Sigmoid colon (tissue), 7 donors: Measurements from ENCODE around the gene KRTAP16-1. TPM values are rescaled to one million over a fixed set of nuclear protein-coding genes. Genes with fewer than 3 reads are reported as not detected.

Source experiments
- DNase-seq: peaks from one replicate; pipeline ENCODE4 v3.0.0-alpha.2; 2019
- H3K27ac ChIP-seq, 4 donors: fragments of 200-600 bp; sonication (generic); one replicate each; pipeline ENCODE4 v1.5.1; 2016 to 2019; ENCODE audit warnings: mild to moderate bottlenecking in 1 of 4
- H3K27me3 ChIP-seq, 3 donors: fragments of 200-600 bp; sonication (generic); one replicate each; pipeline ENCODE4 v1.5.1; 2019; ENCODE audit warnings: mild to moderate bottlenecking in 1 of 3
- H3K36me3 ChIP-seq, 4 donors: fragments of 200-600 bp; sonication (generic); one replicate each; pipeline ENCODE4 v1.5.1; 2016 to 2019
- H3K4me1 ChIP-seq, 4 donors: fragments of 200-600 bp; sonication (generic); one replicate each; pipeline ENCODE4 v1.5.1; 2017 to 2019
- H3K4me3 ChIP-seq, 4 donors: fragments of 200-600 bp; sonication (generic); one replicate each; pipeline ENCODE4 v1.5.1; 2017 to 2019; ENCODE audit warnings: mild to moderate bottlenecking in 2 of 4, moderate library complexity in 1 of 4
- H3K9me3 ChIP-seq, 4 donors: fragments of 200-600 bp in 3 of 4; sonication (generic) in 3 of 4; one replicate each; pipeline versions ENCODE4 v1.5.1 to v1.6.1; 2013 to 2019
- EP300 ChIP-seq, 4 donors: sonication (generic); formaldehyde crosslinking; IDR thresholded peaks; one replicate each; pipeline ENCODE4 v1.6.1; 2017; ENCODE audit warnings: antibody characterized with exemption in 4 of 4
- POLR2A ChIP-seq, 2 donors: fragments of 450-650 bp; IDR thresholded peaks; one replicate each; pipeline ENCODE4 v1.6.1; 2016; ENCODE audit warnings: antibody characterized with exemption in 2 of 2, mild to moderate bottlenecking in 2 of 2, moderate library complexity in 2 of 2
- POLR2AphosphoS5 ChIP-seq, 4 donors: sonication (generic); formaldehyde crosslinking; IDR thresholded peaks; one replicate each; pipeline ENCODE4 v1.6.1; 2017; ENCODE audit warnings: antibody characterized with exemption in 4 of 4
- WGBS, 2 donors: extraction: QIAGEN DNeasy Blood & Tissue Kit; methylation state at CpG; one replicate each; pipeline ENCODE4 v1.1.7; 2013; 5-methylcytosine and 5-hydroxymethylcytosine counted together
- intact Hi-C: fragments of 100-400 bp; cut with DNase I; formaldehyde crosslinking; loops from one replicate; pipeline ENCODE4 v1.15.1; 2023
- polyA plus RNA-seq, 3 donors: library from polyadenylated mRNA; stranded (reverse); fragments of 200-250 nt; gene quantifications; one replicate each; pipeline ENCODE4 v1.2.3, GENCODE V29; 2013
- total RNA-seq, 4 donors: library from RNA; depleted of rRNA; stranded (reverse); fragments of >200 nt; gene quantifications; one replicate each; pipeline ENCODE4 v1.1.0, GENCODE V29; 2016
- TF ChIP-seq, protein P1 (sequence below), 4 experiments: fragments of 450-650 bp in 3 of 4; fragments of 200-600 bp in 1 of 4; IDR thresholded peaks; one replicate each; pipeline ENCODE4 v1.5.1; 2016 to 2019; ENCODE audit warnings: antibody characterized with exemption in 4 of 4, mild to moderate bottlenecking in 3 of 4, moderate library complexity in 2 of 4
- donor health status: healthy with polysubstance abuse.
- donor health status: Bipolar disorder and iron deficiency.
- donor health status: healthy.

Gene KRTAP16-1
- total and polyA plus RNA-seq, 7 donors, result not detected

DNA sequence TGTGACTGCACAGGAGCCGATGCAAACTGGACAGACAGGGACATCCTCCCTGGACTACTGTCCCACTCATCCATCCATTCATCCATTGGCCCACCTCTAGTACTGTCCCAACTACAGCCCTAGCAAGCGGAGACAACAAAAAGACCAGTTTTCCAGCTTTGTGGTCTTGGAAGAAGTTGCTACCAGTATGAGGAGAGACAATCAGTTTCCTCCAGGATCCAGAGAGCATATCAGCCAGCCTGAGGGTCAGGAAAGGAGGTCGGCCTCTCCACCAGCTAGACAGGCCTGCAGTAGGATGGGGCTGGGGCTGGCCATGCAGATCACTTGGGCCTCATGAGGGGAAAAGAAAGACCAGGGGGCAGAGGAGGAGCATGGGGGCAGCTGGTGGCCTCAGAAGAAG is 24.7 kb upstream of the KRTAP16-1 start:
- intact Hi-C loops, result no loop called here
- WGBS, 2 donors, result 93 to 96% methylated on average over 3 of the region's 3 CpGs
- Histone ChIP-seq H3K4me1 (no peaks in the 10 kb centered on the region), H3K27ac (no peak overlapping the region), H3K9me3 (no peaks in the 10 kb centered on the region), H3K36me3 (no peaks in the 10 kb centered on the region), H3K4me3 (no peak overlapping the region), H3K27me3 (no peaks in the 10 kb centered on the region)
- no peak for DNase-seq
- TF ChIP-seq EP300 (IDR thresholded peaks at IDR 0.05) (no peak), POLR2A (IDR thresholded peaks at IDR 0.05) (no peak), POLR2AphosphoS5 (IDR thresholded peaks at IDR 0.05) (no peak)
- TF ChIP-seq, protein P1, sequence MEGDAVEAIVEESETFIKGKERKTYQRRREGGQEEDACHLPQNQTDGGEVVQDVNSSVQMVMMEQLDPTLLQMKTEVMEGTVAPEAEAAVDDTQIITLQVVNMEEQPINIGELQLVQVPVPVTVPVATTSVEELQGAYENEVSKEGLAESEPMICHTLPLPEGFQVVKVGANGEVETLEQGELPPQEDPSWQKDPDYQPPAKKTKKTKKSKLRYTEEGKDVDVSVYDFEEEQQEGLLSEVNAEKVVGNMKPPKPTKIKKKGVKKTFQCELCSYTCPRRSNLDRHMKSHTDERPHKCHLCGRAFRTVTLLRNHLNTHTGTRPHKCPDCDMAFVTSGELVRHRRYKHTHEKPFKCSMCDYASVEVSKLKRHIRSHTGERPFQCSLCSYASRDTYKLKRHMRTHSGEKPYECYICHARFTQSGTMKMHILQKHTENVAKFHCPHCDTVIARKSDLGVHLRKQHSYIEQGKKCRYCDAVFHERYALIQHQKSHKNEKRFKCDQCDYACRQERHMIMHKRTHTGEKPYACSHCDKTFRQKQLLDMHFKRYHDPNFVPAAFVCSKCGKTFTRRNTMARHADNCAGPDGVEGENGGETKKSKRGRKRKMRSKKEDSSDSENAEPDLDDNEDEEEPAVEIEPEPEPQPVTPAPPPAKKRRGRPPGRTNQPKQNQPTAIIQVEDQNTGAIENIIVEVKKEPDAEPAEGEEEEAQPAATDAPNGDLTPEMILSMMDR (IDR thresholded peaks at IDR 0.05), result no peak

DNA sequence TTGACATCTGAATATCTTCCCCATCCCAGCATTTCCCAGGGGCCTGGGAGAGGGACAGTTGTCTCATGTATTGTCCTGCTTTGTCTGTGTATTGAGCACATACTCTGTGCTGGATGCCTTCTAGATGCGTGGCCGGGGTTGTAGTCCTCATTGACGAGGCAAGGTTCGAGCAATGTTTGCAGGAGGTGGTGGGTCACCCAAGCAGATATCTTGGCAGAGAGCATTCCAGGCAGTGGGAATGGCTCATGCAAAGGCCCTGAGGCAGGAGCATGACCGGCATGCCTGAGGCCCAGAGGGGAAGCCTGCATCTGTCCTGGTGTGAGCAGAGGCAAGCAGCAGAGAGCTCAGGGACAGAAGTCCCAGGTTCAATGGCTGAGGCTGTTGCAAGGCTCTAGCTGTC is 24.0 kb upstream of the KRTAP16-1 start:
- Histone ChIP-seq H3K4me1 (no peaks in the 10 kb centered on the region), H3K4me3 (no peak overlapping the region), H3K27ac (no peak overlapping the region), H3K36me3 (no peaks in the 10 kb centered on the region), H3K27me3 (no peaks in the 10 kb centered on the region), H3K9me3 (no peaks in the 10 kb centered on the region)
- DNase-seq, result no peak
- TF ChIP-seq POLR2AphosphoS5 (IDR thresholded peaks at IDR 0.05) (no peak), EP300 (IDR thresholded peaks at IDR 0.05) (no peak), POLR2A (IDR thresholded peaks at IDR 0.05) (no peak)
- TF ChIP-seq, protein P1 (IDR thresholded peaks at IDR 0.05), result no peak
- 96 to 98% methylated on average over 5 of the region's 5 CpGs for WGBS, 2 donors
- intact Hi-C loops, result no loop called here

DNA sequence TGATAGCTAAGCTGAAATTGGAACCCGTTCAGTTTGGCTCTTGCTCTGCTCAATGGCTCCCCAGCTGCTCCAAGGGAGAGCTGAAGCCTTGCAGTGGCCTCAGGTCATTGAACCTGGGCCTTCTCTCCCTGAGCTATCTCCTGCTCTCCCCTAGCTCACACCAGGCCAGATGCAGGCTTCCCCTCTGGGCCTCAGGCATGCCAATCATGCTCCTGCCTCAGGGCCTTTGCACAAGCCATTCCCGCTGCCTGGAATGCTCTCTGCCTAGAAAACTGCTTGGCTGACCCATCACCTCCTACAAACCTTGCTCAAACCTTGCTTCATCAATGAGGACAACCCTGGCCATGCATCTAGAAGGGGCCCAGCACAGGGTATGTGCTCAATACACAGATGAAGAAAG is 23.1 kb upstream of the KRTAP16-1 start:
- Histone ChIP-seq H3K9me3 (no peaks in the 10 kb centered on the region), H3K36me3 (no peaks in the 10 kb centered on the region), H3K4me3 (no peak overlapping the region), H3K4me1 (no peaks in the 10 kb centered on the region), H3K27me3 (no peaks in the 10 kb centered on the region), H3K27ac (no peak overlapping the region)
- no peak for DNase-seq
- WGBS, 2 donors, result 75 to 88% methylated on average over 2 of the region's 2 CpGs
- TF ChIP-seq EP300 (IDR thresholded peaks at IDR 0.05) (no peak), POLR2AphosphoS5 (IDR thresholded peaks at IDR 0.05) (no peak), POLR2A (IDR thresholded peaks at IDR 0.05) (no peak)
- TF ChIP-seq, protein P1 (IDR thresholded peaks at IDR 0.05), result no peak
- intact Hi-C loops, result no loop called here

DNA sequence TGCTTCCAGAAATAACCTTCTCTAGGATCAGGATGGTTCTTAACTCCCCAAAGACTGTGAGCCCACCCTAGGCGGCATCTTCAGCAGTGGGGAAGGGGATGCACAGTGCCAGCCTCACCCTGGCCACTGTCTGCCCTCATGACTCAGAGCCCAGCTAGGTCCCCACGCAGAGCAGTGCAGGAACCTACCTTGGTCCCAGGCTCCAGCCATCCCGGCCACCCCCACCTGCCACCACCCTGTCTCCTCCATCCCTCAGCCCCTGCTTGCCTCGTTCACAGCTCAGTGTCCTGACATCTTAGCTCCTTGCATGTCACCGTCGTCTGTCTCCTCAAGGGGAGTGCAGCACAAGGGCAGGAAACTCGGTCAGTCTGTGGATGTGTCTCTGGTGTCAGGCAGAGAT is 22.5 kb upstream of the KRTAP16-1 start:
- TF ChIP-seq EP300 (IDR thresholded peaks at IDR 0.05) (no peak), POLR2AphosphoS5 (IDR thresholded peaks at IDR 0.05) (no peak), POLR2A (IDR thresholded peaks at IDR 0.05) (no peak)
- TF ChIP-seq, protein P1 (IDR thresholded peaks at IDR 0.05), result no peak
- no peak overlapping the region for H3K4me3 ChIP-seq
- no peak for DNase-seq
- H3K9me3 ChIP-seq, result no peaks in the 10 kb centered on the region
- H3K4me1 ChIP-seq, result no peaks in the 10 kb centered on the region
- no peaks in the 10 kb centered on the region for H3K36me3 ChIP-seq
- WGBS, 2 donors, result 82 to 83% methylated on average over 7 of the region's 7 CpGs
- intact Hi-C loops, result no loop called here
- no peak overlapping the region for H3K27ac ChIP-seq
- H3K27me3 ChIP-seq, result no peaks in the 10 kb centered on the region

DNA sequence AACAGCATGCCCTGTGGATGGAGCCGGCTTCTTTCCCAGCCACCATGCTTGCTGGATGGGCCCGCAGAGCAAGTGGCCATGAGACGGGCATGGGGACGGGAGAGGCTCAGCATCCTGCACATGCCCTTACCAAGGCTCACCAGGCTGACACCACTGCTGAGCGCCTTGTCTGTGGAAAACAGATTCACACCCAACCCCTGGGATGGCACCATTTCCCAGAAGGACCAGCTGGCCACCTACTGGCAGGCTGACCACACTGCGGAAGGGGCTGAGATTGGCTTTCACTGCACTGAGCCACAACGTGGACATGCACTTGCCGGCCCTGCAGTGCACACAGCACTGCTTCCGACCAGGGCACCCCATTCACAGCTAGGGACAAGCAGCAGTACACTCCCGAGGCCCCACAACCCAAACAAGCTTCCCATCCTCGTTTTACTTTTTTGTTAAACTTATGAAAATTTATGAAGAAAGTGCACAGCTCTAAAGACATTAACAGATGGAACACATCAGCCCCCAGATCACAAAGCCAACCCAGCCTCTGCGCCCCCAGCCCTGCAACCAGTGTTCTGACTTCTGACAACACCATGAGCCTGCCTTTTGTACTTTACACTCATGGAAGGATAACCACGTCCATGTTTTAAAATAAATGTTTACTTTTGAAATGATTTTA is 20.3 kb upstream of the KRTAP16-1 start:
- intact Hi-C loops, result loop anchor here (5.0 kb wide), 1 partner anchor 422 kb away; no protein-coding TSS in a partner anchor
- H3K4me3 ChIP-seq, result no peak overlapping the region
- WGBS, 2 donors, result 43 to 60% methylated on average over 13 of the region's 13 CpGs
- no peaks in the 10 kb centered on the region for H3K36me3 ChIP-seq
- no peak overlapping the region for H3K27ac ChIP-seq
- no peaks in the 10 kb centered on the region for H3K9me3 ChIP-seq
- no peak for TF ChIP-seq EP300 (IDR thresholded peaks at IDR 0.05)
- TF ChIP-seq, protein P1 (IDR thresholded peaks at IDR 0.05), result peak in 1 of 4 experiments; percentile 34
- no peak for DNase-seq
- no peaks in the 10 kb centered on the region for H3K27me3 ChIP-seq
- no peaks in the 10 kb centered on the region for H3K4me1 ChIP-seq
